ENCODE results near the gene SNRNP48. TPM values are rescaled to one million over a fixed set of nuclear protein-coding genes. Genes with fewer than 3 reads are reported as not detected.

SNRNP48 gene
- polyA plus RNA-seq, 1 of the 3 experiments (the other 2 are of a cell fraction) = 5.7 TPM

GRCh38 chr6:7631466-7631865 is 41.5 kb downstream of the SNRNP48 start:
- Histone ChIP-seq H3K36me3 (replicated peaks in 1 of 2; ENCODE audit: control insufficient read depth in 1 of 2, insufficient read depth in 2 of 2, low read length in 1 of 2) (no peaks in the 10 kb centered on the region), H3K79me2 (ENCODE audit: insufficient read depth) (no peaks in the 10 kb centered on the region), H2AFZ (ENCODE audit: low read depth) (no peak overlapping the region), H3K27ac (ENCODE audit: low read depth in 2 of 2, low read length in 1 of 2) (no peak overlapping the region), H3K4me1 (ENCODE audit: control insufficient read depth in 1 of 2, insufficient read depth in 2 of 2, low read depth in 1 of 2, low read length in 1 of 2) (no peaks in the 10 kb centered on the region), H4K20me1 (ENCODE audit: insufficient read depth) (no peaks in the 10 kb centered on the region), H3K9me3 (no peaks in the 10 kb centered on the region), H3K4me2 (no peak overlapping the region), H3K4me3 (ENCODE audit: low read depth in 2 of 2, low read length in 1 of 2) (no peak overlapping the region), H3K9me2 (no peaks in the 10 kb centered on the region), H3K9ac (no peak overlapping the region), H3K27me3 (ENCODE audit: insufficient read depth) (no peaks in the 10 kb centered on the region), H3F3A (replicated peaks; ENCODE audit: insufficient read depth) (no peaks in the 10 kb centered on the region)
- TF ChIP-seq MAX (IDR thresholded peaks at IDR 0.05; ENCODE audit: low read depth) (no peak), EP300 (IDR thresholded peaks at IDR 0.05; ENCODE audit: borderline replicate concordance in 1 of 2, low read depth in 1 of 2, low read length in 1 of 2) (no peak), CHD2 (IDR thresholded peaks at IDR 0.05; ENCODE audit: low read length, partially characterized antibody) (no peak), EZH2phosphoT487 (IDR thresholded peaks at IDR 0.05; ENCODE audit: borderline replicate concordance, low read depth) (no peak), TAF1 (IDR thresholded peaks at IDR 0.05; ENCODE audit: borderline replicate concordance, low read depth, low read length) (no peak), RXRA (IDR thresholded peaks at IDR 0.05; ENCODE audit: borderline replicate concordance, low read depth) (no peak)
- TF ChIP-seq, protein P1, sequence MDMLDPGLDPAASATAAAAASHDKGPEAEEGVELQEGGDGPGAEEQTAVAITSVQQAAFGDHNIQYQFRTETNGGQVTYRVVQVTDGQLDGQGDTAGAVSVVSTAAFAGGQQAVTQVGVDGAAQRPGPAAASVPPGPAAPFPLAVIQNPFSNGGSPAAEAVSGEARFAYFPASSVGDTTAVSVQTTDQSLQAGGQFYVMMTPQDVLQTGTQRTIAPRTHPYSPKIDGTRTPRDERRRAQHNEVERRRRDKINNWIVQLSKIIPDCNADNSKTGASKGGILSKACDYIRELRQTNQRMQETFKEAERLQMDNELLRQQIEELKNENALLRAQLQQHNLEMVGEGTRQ (IDR thresholded peaks at IDR 0.05; ENCODE audit: borderline replicate concordance, low read depth, low read length) = no peak
- TF ChIP-seq, protein P2, sequence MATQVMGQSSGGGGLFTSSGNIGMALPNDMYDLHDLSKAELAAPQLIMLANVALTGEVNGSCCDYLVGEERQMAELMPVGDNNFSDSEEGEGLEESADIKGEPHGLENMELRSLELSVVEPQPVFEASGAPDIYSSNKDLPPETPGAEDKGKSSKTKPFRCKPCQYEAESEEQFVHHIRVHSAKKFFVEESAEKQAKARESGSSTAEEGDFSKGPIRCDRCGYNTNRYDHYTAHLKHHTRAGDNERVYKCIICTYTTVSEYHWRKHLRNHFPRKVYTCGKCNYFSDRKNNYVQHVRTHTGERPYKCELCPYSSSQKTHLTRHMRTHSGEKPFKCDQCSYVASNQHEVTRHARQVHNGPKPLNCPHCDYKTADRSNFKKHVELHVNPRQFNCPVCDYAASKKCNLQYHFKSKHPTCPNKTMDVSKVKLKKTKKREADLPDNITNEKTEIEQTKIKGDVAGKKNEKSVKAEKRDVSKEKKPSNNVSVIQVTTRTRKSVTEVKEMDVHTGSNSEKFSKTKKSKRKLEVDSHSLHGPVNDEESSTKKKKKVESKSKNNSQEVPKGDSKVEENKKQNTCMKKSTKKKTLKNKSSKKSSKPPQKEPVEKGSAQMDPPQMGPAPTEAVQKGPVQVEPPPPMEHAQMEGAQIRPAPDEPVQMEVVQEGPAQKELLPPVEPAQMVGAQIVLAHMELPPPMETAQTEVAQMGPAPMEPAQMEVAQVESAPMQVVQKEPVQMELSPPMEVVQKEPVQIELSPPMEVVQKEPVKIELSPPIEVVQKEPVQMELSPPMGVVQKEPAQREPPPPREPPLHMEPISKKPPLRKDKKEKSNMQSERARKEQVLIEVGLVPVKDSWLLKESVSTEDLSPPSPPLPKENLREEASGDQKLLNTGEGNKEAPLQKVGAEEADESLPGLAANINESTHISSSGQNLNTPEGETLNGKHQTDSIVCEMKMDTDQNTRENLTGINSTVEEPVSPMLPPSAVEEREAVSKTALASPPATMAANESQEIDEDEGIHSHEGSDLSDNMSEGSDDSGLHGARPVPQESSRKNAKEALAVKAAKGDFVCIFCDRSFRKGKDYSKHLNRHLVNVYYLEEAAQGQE (IDR thresholded peaks at IDR 0.05; ENCODE audit: low read depth, low read length) = no peak
- POLR2A ChIA-PET = no interaction called here
- DNase-seq = no peak
- CTCF ChIA-PET = interaction anchor here (1.3 kb wide), 1 partner anchor 356 kb away, joined by 3 read pairs; no protein-coding TSS in a partner anchor
- 42% methylated on average over 5 of the region's 5 CpGs for WGBS (ENCODE audit: low lambda C conversion rate)

GRCh38 chr6:7632501-7633290 is 42.7 kb downstream of the SNRNP48 start:
- no peak overlapping the region for H2AFZ ChIP-seq (ENCODE audit: low read depth)
- WGBS (ENCODE audit: low lambda C conversion rate) = 47% methylated on average over 9 of the region's 9 CpGs
- POLR2A ChIA-PET = no interaction called here
- no peaks in the 10 kb centered on the region for H3K79me2 ChIP-seq (ENCODE audit: insufficient read depth)
- no peak for DNase-seq
- CTCF ChIA-PET = interaction anchor here (1.3 kb wide), 1 partner anchor 357 kb away, joined by 3 read pairs; no protein-coding TSS in a partner anchor
- H3K9ac ChIP-seq = no peak overlapping the region
- H3K9me2 ChIP-seq = no peaks in the 10 kb centered on the region
- H4K20me1 ChIP-seq (ENCODE audit: insufficient read depth) = no peaks in the 10 kb centered on the region
- no peak overlapping the region for H3K27ac ChIP-seq (ENCODE audit: low read depth in 2 of 2, low read length in 1 of 2)
- H3K4me1 ChIP-seq (ENCODE audit: control insufficient read depth in 1 of 2, insufficient read depth in 2 of 2, low read depth in 1 of 2, low read length in 1 of 2) = no peaks in the 10 kb centered on the region
- H3K36me3 ChIP-seq (replicated peaks in 1 of 2; ENCODE audit: control insufficient read depth in 1 of 2, insufficient read depth in 2 of 2, low read length in 1 of 2) = no peaks in the 10 kb centered on the region
- no peak overlapping the region for H3K4me2 ChIP-seq
- H3K27me3 ChIP-seq (ENCODE audit: insufficient read depth) = no peaks in the 10 kb centered on the region
- H3K9me3 ChIP-seq = no peaks in the 10 kb centered on the region
- H3K4me3 ChIP-seq (ENCODE audit: low read depth in 2 of 2, low read length in 1 of 2) = no peak overlapping the region
- H3F3A ChIP-seq (replicated peaks; ENCODE audit: insufficient read depth) = no peaks in the 10 kb centered on the region
- no peak for TF ChIP-seq FOXJ3 (CRISPR knock-in tag; IDR thresholded peaks at IDR 0.05)
- TF ChIP-seq, protein P2 (IDR thresholded peaks at IDR 0.05; ENCODE audit: low read depth, low read length) = no peak
- TF ChIP-seq NFIC (IDR thresholded peaks at IDR 0.05; ENCODE audit: borderline replicate concordance) = no peak
- TF ChIP-seq, protein P3, sequence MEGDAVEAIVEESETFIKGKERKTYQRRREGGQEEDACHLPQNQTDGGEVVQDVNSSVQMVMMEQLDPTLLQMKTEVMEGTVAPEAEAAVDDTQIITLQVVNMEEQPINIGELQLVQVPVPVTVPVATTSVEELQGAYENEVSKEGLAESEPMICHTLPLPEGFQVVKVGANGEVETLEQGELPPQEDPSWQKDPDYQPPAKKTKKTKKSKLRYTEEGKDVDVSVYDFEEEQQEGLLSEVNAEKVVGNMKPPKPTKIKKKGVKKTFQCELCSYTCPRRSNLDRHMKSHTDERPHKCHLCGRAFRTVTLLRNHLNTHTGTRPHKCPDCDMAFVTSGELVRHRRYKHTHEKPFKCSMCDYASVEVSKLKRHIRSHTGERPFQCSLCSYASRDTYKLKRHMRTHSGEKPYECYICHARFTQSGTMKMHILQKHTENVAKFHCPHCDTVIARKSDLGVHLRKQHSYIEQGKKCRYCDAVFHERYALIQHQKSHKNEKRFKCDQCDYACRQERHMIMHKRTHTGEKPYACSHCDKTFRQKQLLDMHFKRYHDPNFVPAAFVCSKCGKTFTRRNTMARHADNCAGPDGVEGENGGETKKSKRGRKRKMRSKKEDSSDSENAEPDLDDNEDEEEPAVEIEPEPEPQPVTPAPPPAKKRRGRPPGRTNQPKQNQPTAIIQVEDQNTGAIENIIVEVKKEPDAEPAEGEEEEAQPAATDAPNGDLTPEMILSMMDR (IDR thresholded peaks at IDR 0.05) = no peak
- TF ChIP-seq GATA2 (CRISPR knock-in tag; IDR thresholded peaks at IDR 0.05) = no peak
- TF ChIP-seq TCF12 (IDR thresholded peaks at IDR 0.05) = no peak
- TF ChIP-seq FOSL2 (IDR thresholded peaks at IDR 0.05; ENCODE audit: borderline replicate concordance, low read depth) = no peak
- TF ChIP-seq RAD21 (IDR thresholded peaks at IDR 0.05; ENCODE audit: low read length) = no peak

Data from SK-N-SH (cell line).